K562 (cell line): Measurements from ENCODE around the gene EGR4. TPM values are rescaled to one million over a fixed set of nuclear protein-coding genes. Genes with fewer than 3 reads are reported as not detected.

Experiments
- ATAC-seq: fragments of 200-7000 bp; cut with Tn5 transposase; 3 replicates; pipeline ENCODE4 v1.9.1; 2020; ENCODE audit warnings: moderate library complexity
- BruUV-seq: library from RNA; stranded (reverse); fragments of 400-500 nt; replicated peaks from 2 replicates; lab custom pipeline; 2021; lab: Mats Ljungman, UMichigan
- CTCF ChIA-PET: fragments of 300-600 bp; formaldehyde crosslinking; extraction: SDS; loops from one replicate; lab custom pipeline; 2021; ENCODE audit warnings: low intra/inter-chr PET ratio; lab: Yijun Ruan, JAX
- POLR2A ChIA-PET: fragments of 300-600, 350-650 bp; sonication (Branson Sonifier 250); formaldehyde crosslinking; extraction: SDS; loops from one replicate; lab custom pipeline; 2021; ENCODE audit warnings: antibody characterized with exemption, inconsistent platforms; lab: Yijun Ruan, JAX
- DNase-seq, 4 experiments: peaks; one replicate each; pipeline versions ENCODE4 v3.0.0 to v3.0.0-alpha.2; 2011 to 2018; ENCODE audit warnings: low spot score in 3 of 4, mixed read lengths in 3 of 4; ENCODE audit errors: extremely low read depth in 1 of 4
- FAIRE-seq: peaks from 2 replicates; lab custom pipeline; 2011; peaks lifted over from hg19 to GRCh38; lab: Jason Lieb, UNC
- H2AFZ ChIP-seq: 2 replicates; pipeline ENCODE4 v1.6.0; 2011; ENCODE audit warnings: low read depth, low read length, control low read depth, inconsistent platforms
- H3K27ac ChIP-seq: fragments of 200-600 bp; 3 replicates; pipeline ENCODE4 v1.8.0; 2011; ENCODE audit warnings: low read depth, mild to moderate bottlenecking, control low read depth, inconsistent platforms, low read length, moderate library complexity, mixed read lengths; ENCODE audit errors: extremely low read depth
- H3K27me3 ChIP-seq, 2 experiments: fragments of 300-600 bp in 1 of 2; 2 replicates in 1 of 2; 3 replicates in 1 of 2; pipeline versions ENCODE4 v1.6.0 to v1.8.0; 2011; ENCODE audit warnings: inconsistent platforms in 2 of 2, low read length in 2 of 2, mild to moderate bottlenecking in 1 of 2, mixed read lengths in 1 of 2, moderate library complexity in 1 of 2; ENCODE audit not compliant: control insufficient read depth in 2 of 2, insufficient read depth in 2 of 2
- H3K36me3 ChIP-seq: fragments of 300-600 bp; 3 replicates; pipeline ENCODE4 v1.8.0; 2011; ENCODE audit warnings: mild to moderate bottlenecking, low read length, inconsistent platforms; ENCODE audit not compliant: control insufficient read depth, insufficient read depth
- H3K4me1 ChIP-seq, 2 experiments: fragments of 200-600 bp in 1 of 2; replicated peaks in 1 of 2; 2 replicates in 1 of 2; 3 replicates in 1 of 2; pipeline versions ENCODE4 v1.5.1 to v1.8.0; 2011; ENCODE audit warnings: inconsistent platforms in 2 of 2, low read length in 2 of 2, mild to moderate bottlenecking in 1 of 2, mixed read lengths in 1 of 2, moderate library complexity in 1 of 2; ENCODE audit not compliant: control insufficient read depth in 2 of 2, insufficient read depth in 2 of 2
- H3K4me2 ChIP-seq: 2 replicates; pipeline ENCODE4 v1.6.1; 2011; ENCODE audit warnings: low read length, control low read depth, inconsistent platforms, mixed read lengths; ENCODE audit not compliant: insufficient read depth
- H3K4me3 ChIP-seq: fragments of 200-600 bp; sonication (generic), shearing (Covaris generic); 2 replicates; pipeline ENCODE4 v1.5.1; 2016; ENCODE audit warnings: control low read depth, inconsistent platforms
- H3K79me2 ChIP-seq: fragments of 200-600 bp; 3 replicates; pipeline ENCODE4 v1.8.0; 2011; ENCODE audit warnings: low read length, inconsistent platforms; ENCODE audit not compliant: control insufficient read depth, insufficient read depth
- H3K9ac ChIP-seq, 2 experiments: 2 replicates each; pipeline versions ENCODE4 v1.6.0 to v1.6.1; 2011; ENCODE audit warnings: low read depth in 2 of 2, low read length in 2 of 2, control low read depth in 1 of 2, inconsistent platforms in 1 of 2, mild to moderate bottlenecking in 1 of 2, mixed read lengths in 1 of 2; ENCODE audit not compliant: insufficient read depth in 1 of 2
- H3K9me1 ChIP-seq: one replicate; pipeline ENCODE4 v1.6.0; 2011; ENCODE audit warnings: inconsistent platforms, mild to moderate bottlenecking, low read length, moderate library complexity; ENCODE audit not compliant: control insufficient read depth, insufficient read depth
- H3K9me3 ChIP-seq: replicated peaks from 2 replicates; pipeline ENCODE4 v1.5.1; 2011; ENCODE audit warnings: low read depth, low read length, inconsistent platforms; ENCODE audit not compliant: control insufficient read depth, insufficient read depth
- H4K20me1 ChIP-seq: replicated peaks from 2 replicates; pipeline ENCODE4 v1.6.1; 2011; ENCODE audit warnings: low read length, inconsistent platforms, mixed read lengths; ENCODE audit not compliant: control insufficient read depth, insufficient read depth
- CCNT2 ChIP-seq: IDR thresholded peaks from 2 replicates; pipeline ENCODE4 v1.6.1; 2011; ENCODE audit warnings: borderline replicate concordance, low read depth, mild to moderate bottlenecking, moderate library complexity, mixed read lengths, low read length; ENCODE audit not compliant: insufficient read length; ENCODE audit errors: extremely low read depth
- LARP7 ChIP-seq: fragments of 450-650 bp; IDR thresholded peaks from 2 replicates; pipeline ENCODE4 v1.6.1; 2016
- MAFG ChIP-seq: fragments of 450-650 bp; conservative IDR thresholded peaks from 2 replicates; pipeline ENCODE4 v1.6.1; 2016; ENCODE audit warnings: missing genetic modification characterization, missing compliant biosample characterization
- TBP ChIP-seq: optimal IDR thresholded peaks from 2 replicates; pipeline ENCODE3; 2011; ENCODE audit warnings: low read depth, low read length, improper control_type of control experiment
- in situ Hi-C: fragments of 300-500 bp; cut with MboI; formaldehyde crosslinking; loops from 4 replicates; pipeline ENCODE4 v1.15.0; 2018; ENCODE audit warnings: inconsistent platforms, mixed read lengths
- intact Hi-C: fragments of 100-400 bp; cut with micrococcal nuclease; formaldehyde crosslinking; loops from 2 replicates; pipeline ENCODE4 v1.14.2; 2022
- polyA plus RNA-seq, 8 experiments: library from polyadenylated mRNA; depleted of rRNA in 4 of 8; stranded (reverse) in 5 of 8; unstranded in 3 of 8; fragments of >200 nt; fragmentation: Nextera tagmentation in 2 of 8; fragmentation: Illumina TruSeq in 1 of 8; extraction: Ambion mirVana in 2 of 8; extraction: Trizol in 1 of 8; gene quantifications; 2 replicates each; pipeline versions ENCODE4 v1.2.1 to v1.2.3, GENCODE V29; 2011 to 2014; ENCODE audit warnings: inconsistent platforms in 1 of 8, missing spikeins in 1 of 8
- total RNA-seq, 7 experiments: library from RNA; depleted of rRNA in 6 of 7; stranded (reverse); fragments of >200 nt in 6 of 7; fragmentation: Illumina TruSeq in 2 of 7; extraction: Trizol in 2 of 7; gene quantifications; 2 replicates each; pipeline versions ENCODE4 v1.2.1 to v1.2.3, GENCODE V29; 2011 to 2021; ENCODE audit warnings: low replicate concordance in 1 of 7
- TF ChIP-seq, protein P1 (sequence below): fragments of 250-450 bp; sonication (Bioruptor Pico); IDR thresholded peaks from 2 replicates; pipeline ENCODE4 v1.9.0; 2021; ENCODE audit warnings: mild to moderate bottlenecking
- TF ChIP-seq, protein P2 (sequence below): fragments of 450-650 bp; formaldehyde crosslinking; IDR thresholded peaks from 2 replicates; pipeline ENCODE4 v1.4.0; 2020; ENCODE audit warnings: mild to moderate bottlenecking, moderate library complexity
- TF ChIP-seq, protein P3 (sequence below): fragments of 200-800 bp; sonication (Bioruptor generic); IDR thresholded peaks from 2 replicates; pipeline ENCODE4 v1.6.1; 2017; ENCODE audit warnings: missing genetic modification characterization, missing compliant biosample characterization
- TF ChIP-seq, protein P4 (sequence below): fragments of 250-450 bp; sonication (Bioruptor Pico); IDR thresholded peaks from 2 replicates; pipeline ENCODE4 v1.5.0; 2021

Gene EGR4
- total and polyA plus RNA-seq, 9 of the 15 experiments (the other 6 are each of a cell fraction or from before 2014, with no cell fraction given), result not detected

DNA sequence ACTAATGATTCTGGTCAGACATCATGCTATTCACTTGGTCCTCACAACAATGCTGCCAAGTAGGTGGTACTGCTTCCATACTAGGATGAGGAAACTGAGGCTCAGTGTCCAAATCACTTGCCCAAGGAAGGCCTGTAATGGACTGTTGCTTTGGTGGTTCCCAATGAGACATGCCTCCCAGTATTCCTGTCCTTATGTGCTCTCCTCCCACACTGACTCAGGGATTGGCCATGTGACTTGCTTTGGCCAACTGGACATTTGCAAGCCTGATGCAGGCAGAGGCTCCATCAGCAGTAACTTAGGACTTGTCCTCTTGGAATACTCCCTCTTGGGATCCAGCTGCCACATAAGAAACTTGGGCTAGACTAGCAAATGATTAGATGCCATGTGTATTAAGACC lies 12.1 kb downstream of the EGR4 start:
- CTCF ChIA-PET, result no interaction called here

More for the DNA sequence above, 12.1 kb downstream of the EGR4 start:
- H3K4me1 ChIP-seq, result peaks cover 3 to 20% of the 10 kb centered on the region in 2 experiments; a peak in 4 of 5 replicates
- no peak overlapping the region for H3K4me2 ChIP-seq
- no peak overlapping the region for H3K27ac ChIP-seq
- POLR2A ChIA-PET, result interaction anchor here (0.6 kb wide), 2 partner anchors 19 to 210 kb away, joined by 3 read pairs; partner anchors contain the start of gene SFXN5
- no peak overlapping the region for H3K9ac ChIP-seq
- intact Hi-C loops, result no loop called here
- DNase-seq (no peak), FAIRE-seq (no peak), ATAC-seq (no peak)
- H3K27me3 ChIP-seq, result no peaks in the 10 kb centered on the region
- no peak overlapping the region for H3K4me3 ChIP-seq
- no peak overlapping the region for H2AFZ ChIP-seq
- 0 out of 2 replicates have a peak, but pooled peaks cover 4% of the 10 kb centered on the region for H4K20me1 ChIP-seq
- peaks cover 7% of the 10 kb centered on the region for H3K79me2 ChIP-seq
- in situ Hi-C loops, result no loop called here
- no TSS peak for BruUV-seq
- no peak for TF ChIP-seq TBP
- TF ChIP-seq, protein P1, sequence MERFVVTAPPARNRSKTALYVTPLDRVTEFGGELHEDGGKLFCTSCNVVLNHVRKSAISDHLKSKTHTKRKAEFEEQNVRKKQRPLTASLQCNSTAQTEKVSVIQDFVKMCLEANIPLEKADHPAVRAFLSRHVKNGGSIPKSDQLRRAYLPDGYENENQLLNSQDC, result no peak
- TF ChIP-seq, protein P2, sequence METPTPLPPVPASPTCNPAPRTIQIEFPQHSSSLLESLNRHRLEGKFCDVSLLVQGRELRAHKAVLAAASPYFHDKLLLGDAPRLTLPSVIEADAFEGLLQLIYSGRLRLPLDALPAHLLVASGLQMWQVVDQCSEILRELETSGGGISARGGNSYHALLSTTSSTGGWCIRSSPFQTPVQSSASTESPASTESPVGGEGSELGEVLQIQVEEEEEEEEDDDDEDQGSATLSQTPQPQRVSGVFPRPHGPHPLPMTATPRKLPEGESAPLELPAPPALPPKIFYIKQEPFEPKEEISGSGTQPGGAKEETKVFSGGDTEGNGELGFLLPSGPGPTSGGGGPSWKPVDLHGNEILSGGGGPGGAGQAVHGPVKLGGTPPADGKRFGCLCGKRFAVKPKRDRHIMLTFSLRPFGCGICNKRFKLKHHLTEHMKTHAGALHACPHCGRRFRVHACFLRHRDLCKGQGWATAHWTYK (CRISPR knock-in tag), result no peak
- no peak for TF ChIP-seq CCNT2
- TF ChIP-seq, protein P3, sequence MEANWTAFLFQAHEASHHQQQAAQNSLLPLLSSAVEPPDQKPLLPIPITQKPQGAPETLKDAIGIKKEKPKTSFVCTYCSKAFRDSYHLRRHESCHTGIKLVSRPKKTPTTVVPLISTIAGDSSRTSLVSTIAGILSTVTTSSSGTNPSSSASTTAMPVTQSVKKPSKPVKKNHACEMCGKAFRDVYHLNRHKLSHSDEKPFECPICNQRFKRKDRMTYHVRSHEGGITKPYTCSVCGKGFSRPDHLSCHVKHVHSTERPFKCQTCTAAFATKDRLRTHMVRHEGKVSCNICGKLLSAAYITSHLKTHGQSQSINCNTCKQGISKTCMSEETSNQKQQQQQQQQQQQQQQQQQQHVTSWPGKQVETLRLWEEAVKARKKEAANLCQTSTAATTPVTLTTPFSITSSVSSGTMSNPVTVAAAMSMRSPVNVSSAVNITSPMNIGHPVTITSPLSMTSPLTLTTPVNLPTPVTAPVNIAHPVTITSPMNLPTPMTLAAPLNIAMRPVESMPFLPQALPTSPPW, result no peak
- TF ChIP-seq MAFG (tag), result no peak
- TF ChIP-seq LARP7, result no peak
- TF ChIP-seq, protein P4, sequence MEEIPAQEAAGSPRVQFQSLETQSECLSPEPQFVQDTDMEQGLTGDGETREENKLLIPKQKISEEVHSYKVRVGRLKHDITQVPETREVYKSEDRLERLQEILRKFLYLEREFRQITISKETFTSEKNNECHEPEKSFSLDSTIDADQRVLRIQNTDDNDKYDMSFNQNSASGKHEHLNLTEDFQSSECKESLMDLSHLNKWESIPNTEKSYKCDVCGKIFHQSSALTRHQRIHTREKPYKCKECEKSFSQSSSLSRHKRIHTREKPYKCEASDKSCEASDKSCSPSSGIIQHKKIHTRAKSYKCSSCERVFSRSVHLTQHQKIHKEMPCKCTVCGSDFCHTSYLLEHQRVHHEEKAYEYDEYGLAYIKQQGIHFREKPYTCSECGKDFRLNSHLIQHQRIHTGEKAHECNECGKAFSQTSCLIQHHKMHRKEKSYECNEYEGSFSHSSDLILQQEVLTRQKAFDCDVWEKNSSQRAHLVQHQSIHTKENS (CRISPR knock-in tag), result no peak
- H3K9me3 ChIP-seq, result no peaks in the 10 kb centered on the region
- 0 out of 3 replicates have a peak, but pooled peaks cover 2% of the 10 kb centered on the region for H3K36me3 ChIP-seq
- no peaks in the 10 kb centered on the region for H3K9me1 ChIP-seq
